GM13976 (cell line): Measurements from ENCODE around the gene MAD1L1.
A peak's percentile ranks its signal among the peaks of the same experiment; 100 is the strongest.

Source experiments
- DNase-seq: peaks from one replicate; pipeline ENCODE4 v3.0.0; 2012; ENCODE audit warnings: low spot score
- in situ Hi-C: fragments of 300-500 bp; cut with MboI; formaldehyde crosslinking; loops from one replicate; pipeline ENCODE4 v1.12.0; 2022; ENCODE audit warnings: low sequenced_read_pairs, mixed read lengths, inconsistent platforms; ENCODE audit not compliant: unreplicated experiment
- TF ChIP-seq, protein P1 (sequence below): IDR thresholded peaks from 2 replicates; pipeline ENCODE4 v1.5.1; 2012; ENCODE audit warnings: borderline replicate concordance, mild to moderate bottlenecking; ENCODE audit not compliant: insufficient read depth; ENCODE audit errors: extremely low read depth, missing control alignments, control extremely low read depth

Gene MAD1L1

DNA sequence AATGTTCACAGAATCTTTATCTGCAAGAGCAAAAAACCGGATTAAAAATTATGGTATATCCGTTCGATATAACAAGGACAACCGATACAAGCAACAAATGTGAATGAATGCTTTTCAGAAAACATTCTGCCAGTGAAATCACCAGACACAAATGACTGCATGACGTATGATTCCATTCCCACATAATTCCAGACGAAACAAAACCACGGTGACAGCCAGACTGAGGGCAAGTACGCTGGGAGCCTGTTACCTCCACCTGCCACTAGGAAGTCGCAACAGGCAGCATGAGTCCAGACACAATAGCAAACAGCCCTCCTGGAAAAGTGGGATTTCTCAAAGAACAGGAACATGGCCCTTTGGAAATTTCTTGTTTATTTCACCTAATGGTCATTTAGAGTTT is 41.7 kb downstream of the MAD1L1 start:
- in situ Hi-C loops: no loop called here
- TF ChIP-seq, protein P1, sequence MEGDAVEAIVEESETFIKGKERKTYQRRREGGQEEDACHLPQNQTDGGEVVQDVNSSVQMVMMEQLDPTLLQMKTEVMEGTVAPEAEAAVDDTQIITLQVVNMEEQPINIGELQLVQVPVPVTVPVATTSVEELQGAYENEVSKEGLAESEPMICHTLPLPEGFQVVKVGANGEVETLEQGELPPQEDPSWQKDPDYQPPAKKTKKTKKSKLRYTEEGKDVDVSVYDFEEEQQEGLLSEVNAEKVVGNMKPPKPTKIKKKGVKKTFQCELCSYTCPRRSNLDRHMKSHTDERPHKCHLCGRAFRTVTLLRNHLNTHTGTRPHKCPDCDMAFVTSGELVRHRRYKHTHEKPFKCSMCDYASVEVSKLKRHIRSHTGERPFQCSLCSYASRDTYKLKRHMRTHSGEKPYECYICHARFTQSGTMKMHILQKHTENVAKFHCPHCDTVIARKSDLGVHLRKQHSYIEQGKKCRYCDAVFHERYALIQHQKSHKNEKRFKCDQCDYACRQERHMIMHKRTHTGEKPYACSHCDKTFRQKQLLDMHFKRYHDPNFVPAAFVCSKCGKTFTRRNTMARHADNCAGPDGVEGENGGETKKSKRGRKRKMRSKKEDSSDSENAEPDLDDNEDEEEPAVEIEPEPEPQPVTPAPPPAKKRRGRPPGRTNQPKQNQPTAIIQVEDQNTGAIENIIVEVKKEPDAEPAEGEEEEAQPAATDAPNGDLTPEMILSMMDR: no peak
- no peak for DNase-seq

DNA sequence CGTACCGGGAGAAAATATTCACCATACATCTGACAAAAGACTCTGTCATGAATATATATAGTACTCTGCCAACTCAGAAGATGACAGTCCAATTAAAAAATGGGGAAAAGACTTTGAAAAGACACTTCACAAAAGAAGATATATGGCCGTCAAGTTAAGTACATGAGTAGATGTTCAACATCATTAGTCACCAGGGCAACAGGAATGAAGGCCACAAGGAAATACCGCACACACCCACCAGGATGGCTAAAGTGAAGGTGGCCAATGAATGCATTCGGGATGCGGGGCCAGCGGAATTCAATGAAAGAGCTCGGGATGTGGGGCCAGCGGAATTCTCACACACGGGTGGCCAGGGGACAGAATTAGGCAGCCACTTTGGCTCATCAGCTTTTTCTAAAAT is 42.2 kb downstream of the MAD1L1 start:
- TF ChIP-seq, protein P1: no peak
- no peak for DNase-seq
- in situ Hi-C loops: no loop called here

DNA sequence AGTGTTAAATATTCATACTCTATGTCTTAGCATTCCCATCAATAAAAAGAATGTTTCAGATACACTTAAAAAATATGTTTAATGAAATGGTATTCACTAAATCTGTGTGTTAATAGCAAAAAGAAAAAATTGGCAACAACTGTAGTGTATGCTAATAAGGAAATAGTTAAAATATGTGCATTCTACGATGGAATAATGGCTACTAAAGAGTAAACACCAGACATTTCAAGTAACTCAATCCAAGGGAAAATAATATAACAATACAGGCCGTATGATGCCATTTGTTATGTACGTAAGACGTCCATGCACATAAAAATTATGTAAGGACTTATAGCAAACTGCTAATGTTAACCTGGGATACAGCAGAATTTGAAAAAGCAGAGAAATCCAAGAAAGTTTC is 46.6 kb downstream of the MAD1L1 start:
- TF ChIP-seq, protein P1: no peak
- no peak for DNase-seq
- in situ Hi-C loops: no loop called here

DNA sequence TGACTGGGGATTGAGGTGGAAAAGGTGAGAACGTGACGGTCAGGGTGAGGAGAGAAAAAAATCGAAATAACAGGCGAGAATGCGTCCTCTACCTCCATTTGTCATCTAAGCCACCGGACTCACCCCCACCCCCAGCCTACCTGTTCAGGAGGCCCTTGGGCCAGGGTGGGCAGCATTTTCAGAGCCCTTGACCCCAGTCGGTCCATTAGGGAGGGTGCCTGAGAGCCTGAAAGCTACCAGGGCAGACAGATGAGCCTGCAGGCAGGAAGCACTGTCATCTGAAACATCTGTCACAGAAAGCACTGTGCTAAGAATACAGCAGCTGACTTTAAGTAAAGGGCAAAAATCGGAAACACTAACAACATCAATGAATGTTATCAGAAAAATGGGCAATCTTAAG is 47.0 kb downstream of the MAD1L1 start:
- DNase-seq: no peak
- TF ChIP-seq, protein P1: no peak
- in situ Hi-C loops: no loop called here

DNA sequence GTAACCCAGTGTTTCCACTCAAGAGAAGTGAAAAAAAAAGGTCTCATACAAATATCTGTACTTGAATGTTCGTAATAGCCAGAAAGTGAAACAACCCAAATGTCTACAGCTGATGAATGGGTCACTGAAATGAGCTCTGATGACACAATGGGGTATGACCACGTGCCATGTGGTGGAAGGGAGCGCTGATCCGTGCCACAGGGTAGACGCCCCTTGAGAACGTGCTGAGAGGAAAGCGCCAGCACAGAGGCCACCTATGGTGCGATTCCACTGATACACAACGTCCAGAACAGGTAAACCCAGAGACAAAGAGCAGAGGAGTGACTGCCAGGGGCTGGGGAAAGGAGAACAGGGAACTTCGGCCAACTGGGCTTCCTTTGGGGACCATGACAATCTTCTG is 50.3 kb downstream of the MAD1L1 start:
- TF ChIP-seq, protein P1: no peak
- in situ Hi-C loops: no loop called here
- peak; percentile 70 for DNase-seq

DNA sequence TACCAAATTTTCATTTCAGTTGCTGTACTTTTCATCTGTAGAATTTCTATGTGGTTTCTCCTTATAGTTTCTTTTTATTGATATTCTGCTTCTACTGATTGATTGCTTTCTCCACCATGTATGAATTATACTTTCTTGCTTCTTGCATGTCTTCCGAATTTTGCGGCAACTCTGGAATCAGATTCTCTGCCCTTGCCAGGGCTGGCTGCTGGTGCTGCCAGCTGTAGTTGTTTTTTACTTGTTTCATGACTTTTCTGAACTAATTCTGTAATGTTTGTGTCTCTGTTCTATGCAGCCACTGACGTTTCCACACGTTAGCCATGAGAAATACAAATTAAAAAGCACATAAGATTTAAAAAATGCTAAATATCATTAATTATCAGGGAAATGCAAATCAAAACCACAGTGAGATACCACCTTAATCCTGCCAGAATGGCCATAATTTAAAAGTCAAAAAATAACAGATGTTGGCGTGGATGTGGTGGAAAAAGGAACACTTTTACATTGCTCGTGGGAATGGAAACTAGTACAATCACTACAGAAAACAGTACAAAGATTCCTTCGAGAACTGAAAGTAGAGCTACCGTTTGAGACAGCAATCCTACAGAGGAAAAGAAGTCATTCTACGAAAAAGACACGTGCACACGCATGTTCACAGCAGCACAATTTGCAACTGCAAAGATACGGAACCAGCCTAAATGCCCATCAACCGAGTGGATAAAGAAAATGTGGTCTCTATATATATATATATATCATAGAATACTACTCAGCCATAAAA is 51.5 kb downstream of the MAD1L1 start:
- TF ChIP-seq, protein P1: no peak
- DNase-seq: no peak
- in situ Hi-C loops: no loop called here
